Dermis microvascular lymphatic vessel endothelial cell (primary cell): Measurements from ENCODE around the gene DCAF5. TPM values are rescaled to one million over a fixed set of nuclear protein-coding genes. Genes with fewer than 3 reads are reported as not detected.
"Not testable (repeated sequence)": the region's sequence is repeated elsewhere in the genome, so short reads cannot be mapped to it uniquely, and the experiment has no call there.

Experiments used
- DNase-seq, 2 donors: peaks; one replicate each; pipeline versions ENCODE4 v3.0.0 to v3.0.0-alpha.2; 2010; ENCODE audit warnings: low read depth in 2 of 2
- total RNA-seq: library from RNA; depleted of rRNA; stranded (reverse); fragments of >200 nt; gene quantifications from 2 replicates; pipeline ENCODE4 v1.2.1, GENCODE V29; 2014

The DCAF5 gene
- total RNA-seq, 1 donor from 2014 or later = 9.5 TPM

GRCh38 chr14:69101331-69101826 is 51.5 kb downstream of the DCAF5 start:
- peak in 1 of 2 donors; percentile 83 for DNase-seq

- no peak for DNase-seq
Measured at GRCh38 chr14:69097974-69098373, 54.9 kb downstream of the DCAF5 start.

DNA sequence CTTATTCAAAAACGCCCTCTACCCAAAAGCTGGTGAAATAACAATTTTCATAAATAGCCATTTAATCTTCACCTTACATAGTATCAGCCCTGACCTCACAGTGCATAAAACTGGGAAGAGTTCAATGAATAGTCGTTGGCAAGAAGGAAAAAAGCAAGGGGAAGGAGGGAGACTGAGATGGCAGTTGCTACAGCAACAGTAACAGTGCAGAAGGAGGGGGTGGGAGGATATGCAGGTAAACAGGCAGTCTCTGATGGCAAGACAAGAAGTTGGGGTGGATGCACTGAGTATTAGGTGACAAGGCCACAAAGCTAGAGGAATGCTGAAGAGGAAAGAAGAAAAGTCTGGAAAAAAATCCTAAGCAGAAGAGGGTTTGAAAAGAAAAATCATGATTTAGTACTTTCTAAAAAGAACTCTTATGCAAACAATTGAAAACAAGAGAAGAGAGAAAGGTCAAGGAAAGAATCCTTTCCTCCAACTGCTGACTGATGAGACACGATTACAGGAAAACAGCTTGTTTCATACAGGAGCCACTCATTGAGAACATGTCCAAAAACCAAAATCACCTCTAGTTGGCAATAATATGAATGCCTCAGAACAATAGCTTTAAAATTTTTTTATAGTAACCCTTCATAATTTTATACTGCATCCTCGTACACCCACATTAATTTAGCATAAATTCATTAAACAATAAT is 56.0 kb downstream of the DCAF5 start:
- peak in 1 of 2 donors; percentile 42 for DNase-seq

- DNase-seq = no peak
Measured at GRCh38 chr14:69096246-69096645, 56.7 kb downstream of the DCAF5 start.

GRCh38 chr14:69094481-69094880 is 58.4 kb downstream of the DCAF5 start:
- no peak for DNase-seq

DNA sequence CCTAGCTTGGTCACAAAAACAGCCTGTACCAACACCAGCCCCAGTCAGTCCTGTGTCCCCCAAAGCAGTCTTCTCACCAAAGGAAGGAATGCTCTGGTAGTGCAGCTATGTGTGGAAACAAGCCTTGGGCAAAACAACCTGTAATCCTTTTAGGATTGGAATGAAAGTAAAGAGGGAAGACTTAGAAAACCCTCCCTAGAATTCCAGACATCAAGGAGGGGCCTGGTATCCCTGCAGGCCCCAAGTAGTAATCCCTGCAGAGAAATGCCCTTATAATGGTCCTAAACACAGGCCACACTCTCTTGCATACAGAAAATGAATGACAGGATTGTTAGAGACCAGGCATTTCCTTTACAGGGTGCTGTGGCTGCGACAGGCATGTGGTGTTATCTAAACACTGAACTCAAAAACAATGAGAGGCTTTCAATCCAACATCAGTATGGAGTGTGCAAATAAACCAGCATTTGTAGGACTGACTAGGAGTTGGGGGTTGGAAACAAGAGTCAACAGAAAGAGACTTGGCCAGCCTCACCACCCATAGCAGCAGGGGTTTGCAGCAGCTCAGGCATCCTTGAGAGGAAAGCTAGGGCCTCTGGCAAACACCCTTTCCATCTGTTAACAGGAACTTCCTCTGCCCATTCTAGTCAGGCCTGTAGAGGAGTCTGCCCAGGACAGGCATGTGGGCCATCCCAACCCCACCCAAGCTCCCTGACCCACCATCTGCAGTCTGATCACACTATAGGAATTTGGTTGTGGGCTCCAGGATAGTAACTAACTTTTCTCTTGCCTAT is 59.1 kb downstream of the DCAF5 start:
- DNase-seq = peak; percentile 55 to 78

DNA sequence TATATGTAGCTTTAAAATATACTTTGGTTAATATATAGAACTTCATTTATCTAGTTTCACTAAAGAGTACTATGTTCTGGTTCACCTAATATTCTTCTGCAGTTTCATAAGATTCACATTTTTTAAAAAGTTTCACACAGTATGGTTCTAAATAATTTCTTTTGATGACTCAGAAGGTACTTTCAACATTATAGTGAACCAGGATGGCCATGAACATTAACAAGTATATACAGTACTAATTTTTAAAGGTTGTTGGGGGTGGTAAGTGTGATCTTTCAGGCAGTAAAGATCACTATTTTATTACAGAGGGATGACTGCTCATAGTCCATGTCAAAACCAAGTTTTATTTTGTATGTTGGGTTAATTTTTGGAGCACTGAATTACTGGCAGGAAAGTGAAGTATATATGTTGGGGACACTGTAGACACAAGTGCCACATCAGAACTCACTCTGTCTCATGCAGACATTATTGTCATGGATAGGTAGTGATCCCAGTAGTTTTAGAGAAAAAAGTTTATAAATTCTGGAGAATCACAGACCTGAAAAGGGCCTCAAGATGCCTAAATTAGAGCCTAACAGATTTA is 60.0 kb downstream of the DCAF5 start:
- no peak for DNase-seq

GRCh38 chr14:69091695-69092094 is 61.2 kb downstream of the DCAF5 start:
- no peak for DNase-seq

- no peak for DNase-seq
Measured at GRCh38 chr14:69091006-69091405, 61.9 kb downstream of the DCAF5 start.

- peak in 1 of 2 donors; percentile 70 for DNase-seq
Measured at GRCh38 chr14:69090187-69090789, 62.6 kb downstream of the DCAF5 start.

DNA sequence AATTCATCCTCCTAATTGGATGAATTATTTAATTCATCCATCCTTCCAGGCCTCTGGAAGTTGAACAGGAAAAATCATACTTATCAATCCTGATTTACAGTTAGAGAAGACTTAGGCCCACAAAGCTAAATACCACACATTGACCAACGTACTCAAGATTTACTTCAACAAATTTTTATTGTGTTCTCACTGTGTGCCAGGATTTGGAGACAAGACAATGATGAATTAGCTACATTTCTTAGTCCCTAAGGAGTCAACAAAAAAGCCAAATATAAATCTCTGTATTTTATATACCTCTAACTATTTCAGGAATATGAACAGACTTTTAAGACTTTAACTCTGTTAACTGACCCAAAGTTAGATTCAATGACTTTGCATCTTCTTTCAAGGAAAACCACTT is 63.9 kb downstream of the DCAF5 start:
- no peak for DNase-seq

- DNase-seq = peak in 1 of 2 donors; percentile 18
Measured at GRCh38 chr14:69088586-69088985, 64.3 kb downstream of the DCAF5 start.

DNA sequence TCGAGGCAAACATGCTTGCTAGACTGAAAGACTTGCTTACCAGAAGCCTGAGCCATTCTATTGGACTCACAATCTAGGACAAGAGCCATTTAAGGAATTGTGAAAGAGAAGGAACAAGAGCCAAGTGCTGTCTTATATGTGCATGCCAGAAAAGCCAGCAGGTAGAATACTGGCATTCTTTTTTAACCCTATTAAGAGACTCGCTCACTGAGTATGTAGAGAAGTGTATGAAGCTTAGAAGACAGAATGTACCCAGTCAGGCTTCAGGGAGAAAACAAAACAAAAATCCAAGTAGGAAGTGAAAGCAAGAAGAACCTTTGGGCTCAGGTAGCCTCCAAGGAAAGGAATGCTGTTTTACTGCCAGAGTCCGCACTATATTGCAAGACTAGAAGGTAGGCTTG is 65.9 kb downstream of the DCAF5 start:
- no peak for DNase-seq

- no peak for DNase-seq
Measured at GRCh38 chr14:69086537-69086936, 66.4 kb downstream of the DCAF5 start.

DNA sequence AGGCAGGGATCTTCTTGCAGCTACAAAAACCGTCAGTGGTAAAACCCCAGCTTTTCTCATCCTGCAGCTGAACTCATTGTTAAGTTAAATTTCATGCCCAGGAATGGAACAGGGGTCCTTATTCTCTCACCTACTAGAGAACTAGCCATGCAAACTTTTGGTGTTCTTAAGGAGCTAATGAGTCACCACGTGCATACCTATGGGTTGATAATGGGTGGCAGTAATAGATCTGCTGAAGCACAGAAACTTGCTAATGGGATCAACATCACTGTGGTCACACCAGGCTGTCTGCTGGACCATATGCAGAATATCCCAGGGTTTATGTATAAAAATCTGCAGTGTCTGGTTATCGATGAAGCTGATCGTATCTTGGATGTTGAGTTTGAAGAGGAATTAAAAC is 68.9 kb downstream of the DCAF5 start:
- no peak for DNase-seq

DNA sequence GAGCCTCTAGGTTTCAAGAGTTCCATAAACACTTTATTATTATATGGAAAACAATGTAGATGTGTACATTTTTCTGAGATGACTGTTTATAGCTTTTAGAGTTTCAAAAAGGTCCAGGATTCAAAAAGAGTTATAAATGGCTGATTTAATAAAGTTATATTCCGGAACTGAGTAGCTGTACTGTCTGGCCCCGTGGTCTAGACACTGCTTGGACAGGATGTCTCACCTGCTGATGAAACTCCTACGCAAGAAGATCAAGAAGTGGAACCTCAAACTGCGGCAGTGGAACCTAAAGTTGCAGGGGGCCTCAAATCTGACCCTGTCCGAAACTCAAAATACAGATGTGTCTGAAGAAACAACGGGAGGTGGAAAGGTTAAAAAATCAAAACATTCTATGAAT is 69.7 kb downstream of the DCAF5 start:
- no peak for DNase-seq

DNA sequence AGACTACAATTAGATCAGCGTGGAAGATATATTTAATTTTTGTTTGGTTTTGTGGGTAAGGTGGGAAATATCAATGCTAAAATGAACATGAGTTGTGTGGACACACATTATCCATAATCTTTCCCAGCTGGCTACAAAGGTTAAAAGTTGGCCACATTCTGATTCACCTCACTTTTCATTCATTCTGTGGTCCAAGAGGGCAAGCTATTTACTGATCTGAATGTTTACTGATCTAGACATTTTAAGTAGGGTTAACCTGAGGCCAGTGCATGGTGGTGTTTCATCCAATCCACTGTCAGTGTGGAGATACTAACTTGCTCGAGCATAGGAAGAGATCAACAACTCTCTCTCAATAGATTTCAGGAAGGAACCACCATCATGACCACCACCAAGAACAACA is 71.6 kb downstream of the DCAF5 start:
- no peak for DNase-seq

DNA sequence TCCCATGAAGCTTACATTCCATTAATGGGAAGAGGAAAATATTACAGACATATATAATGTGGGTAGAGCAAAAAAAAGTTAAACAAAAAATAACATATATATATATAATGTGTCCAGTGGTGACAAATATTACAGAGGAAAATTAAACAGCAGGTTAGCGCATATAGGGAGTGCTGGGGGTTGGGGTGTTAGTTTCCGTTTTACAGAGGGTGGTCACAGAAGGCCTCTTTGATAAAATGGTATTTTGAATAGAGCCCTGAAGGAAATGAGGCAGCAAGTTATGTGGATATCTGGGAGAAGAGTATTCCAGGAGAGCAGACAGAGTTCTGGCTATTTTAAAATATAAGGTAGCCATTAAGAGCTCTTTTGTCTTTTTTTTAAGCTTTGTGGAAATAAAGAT is 73.2 kb downstream of the DCAF5 start:
- DNase-seq = no peak

GRCh38 chr14:69079188-69079742 is 73.7 kb downstream of the DCAF5 start:
- DNase-seq = peak; percentile 73 to 91

DNA sequence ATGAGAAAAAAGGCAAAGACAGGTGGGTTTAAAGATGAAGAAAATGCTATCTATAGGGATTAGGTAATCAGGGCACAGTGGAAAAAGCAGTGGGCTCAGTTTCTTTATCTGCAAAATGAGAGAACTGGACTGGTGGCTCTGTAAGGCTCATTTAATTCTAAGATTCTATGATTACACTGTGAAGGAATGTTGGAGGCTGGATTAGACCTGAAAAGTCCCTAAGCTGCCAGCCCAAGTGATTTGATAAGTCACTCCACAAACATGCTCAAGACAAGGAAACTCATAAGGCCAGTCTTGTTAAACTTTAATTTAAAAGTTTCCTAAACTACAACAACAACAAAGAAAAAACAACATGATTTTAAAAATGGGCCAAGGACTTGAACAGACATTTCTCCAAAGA is 75.1 kb downstream of the DCAF5 start:
- peak in 1 of 2 donors; percentile 66 for DNase-seq

DNA sequence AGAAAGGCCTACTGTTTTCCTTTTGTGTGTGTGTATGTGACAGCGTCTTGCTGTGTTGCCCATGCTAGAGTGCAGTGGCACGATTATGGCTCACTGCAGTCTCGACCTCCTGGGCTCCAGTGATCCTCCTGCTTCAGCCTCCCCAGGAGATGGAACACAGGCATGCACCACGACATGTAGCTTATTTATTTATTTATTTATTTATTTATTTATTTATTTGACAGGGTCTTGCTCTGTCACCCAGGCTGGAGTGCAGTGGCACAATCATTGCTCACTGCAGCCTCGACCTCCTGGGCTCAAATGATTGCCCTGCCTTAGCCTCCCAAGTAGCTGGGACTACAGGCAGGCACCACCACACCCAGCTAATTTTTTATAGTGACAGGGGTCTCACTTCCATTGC is 75.7 kb downstream of the DCAF5 start:
- not testable (repeated sequence) for DNase-seq

DNA sequence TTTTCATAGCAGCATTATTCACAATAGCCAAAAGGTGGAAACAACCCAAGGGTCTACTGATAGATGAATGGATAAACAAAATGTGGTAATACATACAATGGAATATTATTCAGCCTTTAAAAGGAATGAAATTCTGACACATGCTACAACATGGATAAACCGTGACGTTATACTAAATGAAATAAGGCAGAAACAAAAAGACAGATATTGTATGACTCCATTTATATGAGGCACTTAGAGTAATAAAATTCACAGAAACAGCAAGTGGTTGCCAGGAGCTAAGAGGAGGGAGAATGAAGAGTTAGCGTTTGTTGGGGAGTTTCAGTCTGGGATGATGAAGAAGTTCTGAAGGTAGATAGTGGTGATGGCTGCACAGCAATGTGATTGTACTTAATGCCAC is 76.6 kb downstream of the DCAF5 start:
- no peak for DNase-seq
